LNCAP (cell line): ENCODE data around the gene DAAM2.

Source experiments
- CTCF ChIP-seq: fragments of 450-650 bp; IDR thresholded peaks from 2 replicates; pipeline ENCODE4 v1.5.1; 2017; ENCODE audit warnings: mild to moderate bottlenecking

Gene DAAM2

GRCh38 chr6:39905640-39905975 lies 113.4 kb downstream of the DAAM2 start:
- TF ChIP-seq CTCF: no peak

GRCh38 chr6:39906318-39906761 lies 114.2 kb downstream of the DAAM2 start:
- TF ChIP-seq CTCF: no peak

- TF ChIP-seq CTCF: no peak
These were observed 115.8 kb downstream of the DAAM2 start for GRCh38 chr6:39907871-39908575.

GRCh38 chr6:39908838-39909583 lies 116.8 kb downstream of the DAAM2 start:
- no peak for TF ChIP-seq CTCF

GRCh38 chr6:39909701-39910100 lies 117.5 kb downstream of the DAAM2 start:
- TF ChIP-seq CTCF: no peak

- TF ChIP-seq CTCF: no peak
These were observed 118.0 kb downstream of the DAAM2 start for GRCh38 chr6:39910164-39910563.

GRCh38 chr6:39910744-39911143 lies 118.6 kb downstream of the DAAM2 start:
- TF ChIP-seq CTCF: no peak
